Measurements from ENCODE around the gene GRIK3.

Gene GRIK3

DNA sequence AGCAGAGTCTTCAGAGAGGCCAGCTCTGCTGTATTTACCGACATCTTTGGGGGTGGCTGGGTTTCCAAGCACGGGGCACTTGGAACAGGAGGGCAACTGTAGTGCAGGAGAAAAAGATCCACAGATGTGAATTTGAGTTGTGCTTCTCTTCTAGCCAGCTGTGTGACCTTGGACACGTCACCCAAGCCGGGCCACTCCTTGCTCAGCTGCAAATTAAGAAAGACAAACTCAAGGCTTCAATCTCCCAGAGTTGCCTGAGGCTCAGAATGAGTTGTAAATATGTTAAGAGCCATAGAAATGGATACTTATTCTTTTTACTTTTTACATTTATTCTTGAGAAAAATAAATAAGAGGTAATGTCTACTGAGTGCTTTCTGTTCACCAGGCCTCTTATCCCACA lies 24.3 kb downstream of the GRIK3 start:
- ATAC-seq, result no peak

DNA sequence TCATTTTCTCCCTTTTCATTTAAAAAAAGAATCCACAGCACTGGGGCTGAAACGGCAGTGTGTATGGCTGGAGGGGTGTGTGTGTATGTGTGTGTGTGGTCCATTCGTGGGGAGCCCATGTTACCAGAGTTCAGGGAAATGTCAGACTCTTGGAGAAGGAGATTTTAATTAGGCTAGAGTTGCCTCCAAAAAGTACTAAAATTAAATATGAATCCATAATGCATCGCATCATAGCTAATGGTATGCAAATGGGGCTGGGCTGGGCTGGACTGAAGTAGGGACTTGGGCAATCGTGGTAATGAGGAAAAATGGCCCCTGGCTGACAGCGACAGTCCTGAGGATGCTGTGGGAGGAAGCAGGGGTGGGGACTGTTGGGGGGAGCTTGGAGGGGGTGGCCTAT lies 24.8 kb downstream of the GRIK3 start:
- ATAC-seq, result no peak

DNA sequence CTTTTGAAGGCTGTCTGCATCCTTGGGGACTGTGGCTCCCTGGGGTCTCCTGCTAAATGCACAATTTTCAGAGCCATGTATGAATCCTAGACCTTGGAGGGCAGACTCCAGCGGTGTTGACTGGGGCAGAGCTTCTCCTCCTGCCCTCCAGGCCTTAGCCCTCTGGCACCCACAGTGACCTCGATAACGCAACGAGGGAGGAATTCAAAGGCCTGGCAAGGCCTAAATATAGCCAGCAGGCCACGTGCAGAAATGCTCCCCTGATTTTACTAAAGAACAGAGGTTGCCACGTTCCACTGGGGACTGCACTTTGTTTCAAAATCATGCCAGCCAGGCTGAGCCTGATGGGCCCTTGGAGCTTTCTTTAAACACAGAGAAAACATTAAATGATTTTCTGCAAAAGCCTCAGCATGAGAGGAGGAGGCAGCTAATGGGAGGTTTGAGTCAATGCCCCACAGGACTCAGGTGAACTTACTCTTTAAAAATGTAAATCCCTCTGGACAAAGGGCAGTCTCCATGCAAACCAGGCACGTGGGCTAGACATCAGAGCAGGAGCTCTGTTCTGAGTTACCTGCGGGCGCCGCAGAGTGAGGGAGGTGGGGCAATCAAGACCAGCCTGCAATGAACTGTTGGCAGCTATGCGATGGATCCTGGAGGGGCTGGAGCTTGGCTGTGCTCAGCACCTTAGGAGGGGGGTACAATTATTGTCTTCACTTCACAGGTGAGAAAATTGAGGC lies 28.0 kb downstream of the GRIK3 start:
- no peak for ATAC-seq

DNA sequence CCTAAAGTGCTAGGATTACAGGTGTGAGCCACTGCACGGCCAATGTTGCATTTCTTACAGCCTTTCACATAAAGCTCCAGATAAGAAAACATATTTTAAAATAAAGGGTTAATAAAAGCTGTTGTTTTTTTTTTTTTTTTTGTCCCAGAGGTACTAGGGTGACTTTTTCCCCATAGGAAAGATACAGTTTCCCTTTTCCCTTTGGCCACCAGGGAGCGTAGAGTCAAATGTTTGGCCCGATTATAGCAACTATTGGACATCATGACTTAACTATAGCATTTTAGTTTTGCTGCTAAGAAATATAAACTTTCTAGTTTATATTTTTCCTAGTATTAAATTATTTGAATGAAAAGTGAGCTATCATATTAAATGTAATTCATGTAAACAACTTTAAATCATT lies 31.4 kb downstream of the GRIK3 start:
- ATAC-seq, result no peak

DNA sequence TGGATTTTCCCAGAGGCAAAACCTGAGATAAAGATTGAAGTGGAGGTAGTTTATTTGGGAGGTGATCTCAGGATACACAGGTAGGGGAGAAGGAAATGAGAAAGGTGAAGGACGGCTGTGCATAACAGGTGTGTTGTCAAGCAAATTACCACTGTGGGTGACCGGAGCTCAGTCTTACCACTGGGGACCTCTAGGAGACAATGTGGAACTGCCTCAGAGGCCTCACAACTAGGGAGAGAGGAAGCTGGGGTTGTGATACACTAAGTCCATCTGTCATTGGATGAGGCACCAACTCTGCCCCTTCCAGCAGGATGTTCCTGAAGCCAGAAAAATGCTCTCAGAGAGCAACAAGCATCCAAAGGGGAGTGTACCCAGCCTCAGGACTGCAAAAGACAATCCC lies 32.6 kb downstream of the GRIK3 start:
- no peak for ATAC-seq

DNA sequence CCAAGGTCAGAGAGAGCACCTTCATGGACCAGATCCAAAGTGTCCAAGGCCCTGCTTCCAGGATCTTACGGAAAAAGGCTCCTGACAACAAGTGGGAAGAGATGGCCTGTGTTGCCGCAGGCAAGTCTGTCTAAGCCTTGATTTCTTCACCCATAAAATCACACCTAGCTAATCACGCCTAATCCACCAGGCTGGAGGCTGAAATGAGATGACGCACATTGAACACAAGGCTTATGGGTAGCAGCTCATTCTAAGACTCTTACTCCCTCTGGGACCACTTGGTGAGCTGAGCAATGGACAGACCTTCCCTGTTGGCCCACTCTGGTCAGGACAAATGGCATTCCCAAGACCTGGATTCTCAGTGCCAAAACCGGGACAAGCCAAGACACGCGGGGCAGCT lies 38.2 kb downstream of the GRIK3 start:
- ATAC-seq, result no peak

DNA sequence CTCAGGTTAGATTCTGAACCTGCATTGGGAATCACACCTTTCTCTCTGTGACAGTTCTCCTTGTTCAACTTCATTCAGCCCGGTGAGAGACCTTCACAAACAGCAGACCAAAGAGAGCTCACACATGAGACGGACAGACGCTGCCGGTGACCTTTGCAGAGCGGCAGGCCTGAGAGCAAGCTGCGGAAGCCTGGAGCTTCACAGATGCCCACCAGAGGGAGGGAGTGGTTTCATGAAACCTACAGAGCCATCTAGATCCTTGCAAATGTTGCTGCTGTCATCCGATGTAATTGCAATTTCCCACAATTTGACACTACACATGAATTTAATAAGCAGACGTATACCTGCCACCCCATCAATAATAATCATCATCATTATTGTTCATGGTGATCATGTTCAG lies 39.4 kb downstream of the GRIK3 start:
- ATAC-seq, result no peak

DNA sequence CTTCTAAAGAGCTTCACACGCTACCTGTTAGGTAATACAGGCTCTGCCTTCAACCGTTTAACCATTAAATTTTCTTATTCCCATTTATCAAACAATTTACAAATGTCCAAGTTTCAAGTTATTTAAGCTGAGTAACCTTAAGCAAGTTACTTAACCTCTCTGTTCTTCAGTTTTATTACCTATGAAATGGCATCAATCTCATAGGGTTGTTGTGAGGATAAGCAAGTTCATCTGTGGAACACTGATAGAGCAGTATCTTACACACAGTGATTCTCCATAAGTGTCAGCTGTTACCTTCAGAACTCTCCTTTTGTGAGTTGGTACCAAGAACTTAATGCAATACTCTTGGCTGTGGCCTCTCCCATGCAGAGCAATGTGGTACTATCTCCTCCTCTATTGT lies 40.0 kb downstream of the GRIK3 start:
- no peak for ATAC-seq

DNA sequence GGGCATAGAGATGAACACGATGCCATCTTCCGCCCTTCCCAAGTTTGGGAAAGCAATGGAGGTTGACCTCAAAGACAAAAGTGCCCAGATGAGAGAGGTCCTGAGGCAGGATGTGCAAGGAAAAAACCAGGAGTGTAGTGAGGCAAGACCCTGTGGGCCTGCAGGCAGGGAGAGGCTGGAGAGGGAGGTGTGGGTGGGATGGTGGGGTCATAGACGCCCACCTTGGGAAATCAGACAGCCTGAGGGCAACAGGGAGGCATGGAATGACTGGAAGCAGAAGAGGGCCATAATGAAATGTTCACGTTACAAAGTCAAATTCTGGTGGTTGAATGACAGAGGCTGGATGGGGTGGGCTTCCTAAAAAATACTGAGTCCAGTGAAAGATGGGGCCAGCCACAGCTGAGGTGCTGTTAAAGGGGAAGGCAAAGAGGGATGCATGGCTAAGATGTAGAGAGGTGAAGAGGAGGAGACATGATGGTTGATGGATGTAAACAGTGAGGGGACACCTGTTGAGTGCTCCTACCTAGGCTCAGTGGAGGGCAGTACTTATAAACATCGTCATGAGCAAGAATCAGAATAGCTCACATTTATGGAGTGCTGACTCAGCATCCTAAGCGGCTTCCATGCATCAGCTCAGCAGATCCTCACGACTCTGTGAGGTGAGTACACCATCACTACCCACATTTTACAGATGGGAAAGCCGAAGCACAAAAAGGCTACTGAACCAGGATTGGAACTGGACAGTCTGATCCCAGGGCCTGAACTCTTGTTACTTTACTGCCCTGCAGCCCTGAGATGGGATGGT lies 42.0 kb downstream of the GRIK3 start:
- ATAC-seq, result no peak

DNA sequence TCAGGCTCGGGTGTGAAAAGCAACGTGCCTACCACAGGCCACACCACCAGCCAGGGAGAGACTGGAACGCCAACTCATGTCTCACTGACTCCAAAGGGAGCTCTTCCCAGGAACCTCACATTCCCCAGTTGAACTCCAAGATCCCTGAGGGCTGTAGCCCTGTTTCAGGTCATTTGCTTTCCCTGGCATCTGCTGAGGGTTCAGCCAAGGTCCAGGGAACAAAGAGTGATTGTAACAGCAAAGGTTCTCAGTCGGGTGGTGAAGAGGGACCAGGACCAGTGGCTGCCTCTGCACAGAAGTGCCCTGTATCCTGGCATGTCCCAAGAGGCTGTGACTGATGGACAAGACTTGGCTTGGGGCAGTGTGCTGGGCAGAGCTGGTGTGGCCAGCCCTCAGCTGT lies 42.8 kb downstream of the GRIK3 start:
- no peak for ATAC-seq

DNA sequence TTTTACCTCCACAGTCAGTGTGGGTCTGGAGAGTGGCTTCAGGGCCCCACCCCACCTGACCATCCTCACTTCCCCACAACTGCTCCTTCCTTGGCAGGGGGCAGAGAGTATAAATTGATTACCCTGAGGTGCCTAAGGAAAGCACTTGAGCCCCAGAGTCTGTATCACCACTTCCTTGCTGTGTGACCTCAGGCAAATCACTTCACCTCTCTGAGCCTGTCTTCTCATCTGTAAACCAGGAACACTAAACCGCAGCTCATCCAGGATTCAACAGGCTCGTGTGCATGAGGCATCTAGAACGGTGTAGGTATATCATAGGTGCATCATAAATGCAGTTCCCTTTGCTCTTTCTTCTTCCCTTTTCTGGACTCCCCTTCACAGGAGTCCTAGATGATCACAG lies 43.4 kb downstream of the GRIK3 start:
- no peak for ATAC-seq

DNA sequence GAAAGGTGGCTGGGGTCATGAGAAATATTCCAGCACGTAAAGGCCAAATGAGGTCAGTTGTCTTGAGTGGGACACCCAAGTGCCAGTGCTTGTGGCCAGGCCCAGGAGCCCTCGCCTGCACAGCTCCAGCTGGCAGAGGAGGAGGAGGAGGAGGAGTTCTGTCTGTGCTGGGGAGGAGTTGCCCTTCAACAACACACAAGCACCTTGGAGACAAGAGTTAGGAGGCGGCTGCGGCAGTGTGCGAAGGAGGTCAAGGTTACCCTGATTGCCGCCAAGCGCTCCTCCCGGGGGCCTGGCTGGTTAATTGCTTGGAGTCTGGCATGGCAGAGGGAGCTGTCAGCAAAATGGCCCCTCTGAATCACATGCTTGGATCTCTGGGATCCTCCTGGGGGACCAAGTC lies 45.1 kb downstream of the GRIK3 start:
- no peak for ATAC-seq

DNA sequence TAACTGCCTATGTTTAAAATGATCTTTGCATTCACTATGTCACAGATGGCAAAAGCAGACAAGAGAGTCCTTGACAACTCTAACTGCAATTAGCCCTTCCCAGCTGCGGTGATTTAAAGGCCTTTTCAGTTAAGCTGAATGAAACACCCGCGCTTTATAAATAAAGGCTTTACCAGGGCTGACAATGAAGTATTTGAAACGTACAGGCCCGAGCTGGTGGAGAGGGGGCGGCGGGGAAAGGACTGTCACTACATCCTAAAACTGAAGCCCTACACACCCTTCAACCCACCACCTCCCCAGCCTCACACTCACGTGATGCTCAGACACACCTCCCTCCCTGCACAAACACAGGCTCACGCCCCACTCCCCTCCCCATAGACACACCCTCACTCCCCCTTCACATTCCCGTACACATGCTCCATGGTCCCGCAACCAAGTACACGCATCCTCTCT lies 45.5 kb downstream of the GRIK3 start:
- ATAC-seq, result no peak

DNA sequence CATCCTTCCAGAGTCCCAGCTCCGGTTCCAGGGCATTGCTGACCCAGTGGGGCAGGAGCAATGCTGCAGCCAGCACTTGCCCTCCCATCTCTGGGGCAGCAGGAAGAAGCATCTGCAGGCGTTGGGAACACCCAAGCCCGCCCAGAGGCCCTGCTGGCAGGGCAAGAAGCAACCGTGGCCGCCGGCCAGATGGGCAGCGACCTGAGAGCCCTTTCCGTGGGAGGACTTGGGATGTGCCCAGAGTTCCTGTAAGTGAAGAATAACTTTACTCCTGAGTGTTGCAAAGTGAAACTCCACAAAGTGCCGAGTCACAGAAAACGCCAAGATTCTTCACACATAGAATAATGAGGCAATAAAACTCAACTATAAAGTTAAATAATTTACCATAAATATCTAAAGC lies 46.0 kb downstream of the GRIK3 start:
- no peak for ATAC-seq

DNA sequence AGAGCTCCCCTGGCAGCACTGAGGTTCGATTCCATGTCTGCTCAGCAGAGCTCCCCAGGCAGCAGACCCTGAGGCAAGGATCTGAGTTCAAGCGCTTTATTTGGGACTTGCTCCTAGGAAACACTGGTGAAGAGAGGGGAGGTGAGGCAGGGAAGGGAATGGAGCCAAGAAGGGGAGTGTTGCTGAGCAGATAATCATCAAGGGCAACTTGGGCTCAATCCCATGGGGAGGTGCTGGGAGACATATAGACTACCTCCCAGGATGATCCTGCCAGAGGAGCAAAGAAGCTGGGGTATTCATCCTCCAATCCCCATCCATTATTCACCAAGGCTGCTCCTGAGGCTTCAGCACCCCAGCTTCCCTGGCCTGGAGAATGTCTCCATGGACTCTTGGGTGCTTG lies 47.0 kb downstream of the GRIK3 start:
- no peak for ATAC-seq

DNA sequence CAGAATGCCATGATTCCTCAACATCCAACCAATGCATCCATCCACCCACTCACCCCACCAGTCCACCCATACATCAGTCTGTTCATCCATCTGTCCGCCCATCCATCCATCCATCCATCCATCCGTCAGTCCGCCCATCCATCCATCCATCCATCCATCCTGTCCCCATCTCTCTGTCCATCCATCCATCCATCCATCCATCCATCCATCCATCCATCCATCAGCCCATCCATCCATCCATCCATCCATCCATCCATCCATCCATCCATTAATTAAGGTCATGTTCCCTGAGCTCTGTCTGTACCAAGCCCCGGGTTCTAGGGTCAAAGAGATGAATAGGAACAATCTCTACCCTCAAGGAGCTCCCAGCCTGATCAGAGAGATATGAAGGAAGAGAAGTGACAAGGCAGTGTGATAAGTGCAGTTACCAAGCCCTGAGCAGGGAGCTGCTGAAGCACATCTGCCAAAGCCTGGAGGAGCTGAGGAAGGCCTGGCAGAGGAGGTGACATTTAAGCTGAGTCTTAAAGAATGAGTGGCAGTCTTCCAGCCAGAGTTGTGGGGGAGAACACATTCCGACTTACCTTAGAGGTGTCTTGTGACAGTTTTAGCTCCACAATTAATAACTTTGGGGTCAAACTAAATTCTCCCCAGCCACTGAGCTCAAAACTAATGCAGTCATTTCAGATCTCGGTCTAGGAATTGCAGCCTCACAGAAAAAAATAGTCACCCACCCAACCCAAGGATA lies 47.9 kb downstream of the GRIK3 start:
- no peak for ATAC-seq

DNA sequence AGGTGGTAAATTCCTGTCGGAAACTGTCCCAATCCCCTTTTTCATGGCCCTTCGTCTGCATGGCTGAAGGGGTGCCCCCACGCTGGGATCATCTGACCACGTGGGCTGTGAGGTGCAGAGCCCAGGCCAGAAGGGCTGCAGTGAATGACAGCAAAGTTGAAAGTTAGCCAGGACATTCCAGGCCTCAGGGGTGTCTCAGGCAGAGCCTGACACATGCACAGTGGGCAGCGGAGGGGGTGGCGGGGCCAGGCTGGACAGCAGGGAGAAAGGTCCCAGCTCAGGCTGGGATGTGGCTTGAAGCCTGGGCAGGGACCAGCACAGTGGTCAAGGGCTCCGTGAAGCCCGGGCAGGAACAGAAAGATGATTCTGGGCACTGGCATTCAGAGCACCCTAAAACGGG lies 49.6 kb downstream of the GRIK3 start:
- no peak for ATAC-seq

DNA sequence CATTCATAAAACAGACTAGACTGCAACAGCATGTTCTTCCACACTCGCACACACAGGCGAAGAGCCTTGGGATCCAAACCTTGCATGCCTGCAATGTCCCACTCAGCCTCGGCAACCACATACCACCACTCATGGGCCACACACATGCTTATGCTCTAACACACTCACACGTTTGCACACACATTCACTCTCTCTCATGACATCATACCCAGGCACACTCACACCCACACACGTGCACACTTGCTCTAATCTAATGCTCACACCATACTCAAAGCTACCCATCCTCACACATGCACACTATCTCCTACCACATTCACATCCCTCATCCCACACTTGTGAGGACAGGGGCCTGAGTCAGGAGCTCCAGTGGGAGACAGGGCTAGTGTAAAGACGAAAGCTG lies 50.3 kb downstream of the GRIK3 start:
- ATAC-seq, result no peak

DNA sequence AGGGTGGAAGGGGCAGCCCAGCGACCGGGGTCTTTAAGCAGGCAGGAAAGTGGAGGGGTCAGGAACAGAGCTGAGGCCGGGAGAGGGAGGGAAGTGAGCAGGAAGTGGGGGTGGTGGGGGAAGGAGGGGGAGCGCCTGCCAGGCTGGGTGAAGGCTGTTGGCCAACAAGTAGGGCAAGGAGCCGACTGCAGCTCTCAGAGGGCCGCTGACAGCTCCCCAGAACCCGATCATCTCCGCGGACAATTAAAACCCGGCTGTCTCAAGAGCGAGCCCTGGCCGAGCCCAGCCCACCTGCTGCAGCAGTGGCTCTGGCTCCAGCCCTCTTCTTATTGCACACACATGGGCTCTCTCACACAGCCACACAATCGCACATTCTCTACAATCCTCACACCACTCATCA lies 51.6 kb downstream of the GRIK3 start:
- ATAC-seq, result no peak

DNA sequence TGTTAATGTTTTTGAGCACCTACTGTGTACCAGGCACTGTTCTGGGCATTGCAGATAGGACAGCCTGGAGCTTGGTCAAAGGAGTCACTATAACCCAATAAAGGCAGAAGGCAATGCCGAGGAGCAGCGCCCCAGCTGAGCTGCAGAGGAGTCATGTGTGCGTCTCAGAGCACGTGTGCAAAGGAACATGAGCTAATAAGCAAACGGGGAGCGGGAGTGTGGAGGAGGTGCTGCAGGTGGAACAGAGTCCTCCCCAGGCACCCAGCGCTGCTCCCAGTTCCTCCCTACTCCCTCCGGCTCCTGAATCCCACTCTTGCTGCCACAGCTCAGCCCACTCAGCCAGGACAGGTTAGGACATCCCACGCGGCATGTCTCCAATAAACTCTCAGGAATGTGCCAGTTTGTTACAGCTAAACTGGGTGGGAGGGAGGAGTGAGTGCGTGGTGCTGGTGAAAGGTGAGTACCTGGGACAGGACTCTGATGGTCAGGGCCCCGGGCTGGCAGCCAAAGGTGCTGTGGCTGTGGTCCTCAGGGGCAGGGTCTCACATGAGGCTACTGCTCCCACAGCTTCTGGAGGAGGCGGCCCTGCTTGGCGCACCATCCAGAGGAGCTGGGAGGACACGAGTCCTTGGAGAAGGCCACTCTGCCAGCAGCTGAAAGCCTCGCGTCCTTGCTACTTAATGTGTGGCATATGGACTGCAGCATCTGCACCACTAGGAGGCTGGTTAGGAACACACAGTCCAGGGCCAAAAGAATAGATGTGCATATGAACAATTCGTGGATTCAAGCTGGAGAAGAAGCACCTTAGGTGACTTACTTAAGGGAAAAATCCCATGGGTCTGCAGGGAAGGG lies 52.3 kb downstream of the GRIK3 start:
- ATAC-seq, result no peak

DNA sequence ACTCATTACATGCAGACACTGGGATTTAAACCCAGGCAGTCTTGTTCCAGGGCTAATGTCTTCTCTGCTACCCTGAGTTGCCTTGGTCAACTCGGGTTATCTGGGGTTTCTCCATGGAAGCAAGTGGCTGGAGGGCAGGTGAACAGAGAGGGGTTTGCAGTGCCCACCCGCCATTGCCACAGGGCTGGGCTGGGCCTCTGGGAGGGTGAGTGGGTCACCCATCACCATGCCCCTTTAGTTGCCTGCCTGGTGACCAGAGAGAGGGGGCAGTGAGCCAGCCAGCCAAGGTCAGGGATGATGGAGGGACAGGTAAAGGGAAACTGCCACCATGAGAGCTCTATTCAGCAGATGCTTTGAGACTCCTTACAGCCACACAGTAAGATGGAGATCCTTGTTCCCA lies 53.2 kb downstream of the GRIK3 start:
- ATAC-seq, result no peak

DNA sequence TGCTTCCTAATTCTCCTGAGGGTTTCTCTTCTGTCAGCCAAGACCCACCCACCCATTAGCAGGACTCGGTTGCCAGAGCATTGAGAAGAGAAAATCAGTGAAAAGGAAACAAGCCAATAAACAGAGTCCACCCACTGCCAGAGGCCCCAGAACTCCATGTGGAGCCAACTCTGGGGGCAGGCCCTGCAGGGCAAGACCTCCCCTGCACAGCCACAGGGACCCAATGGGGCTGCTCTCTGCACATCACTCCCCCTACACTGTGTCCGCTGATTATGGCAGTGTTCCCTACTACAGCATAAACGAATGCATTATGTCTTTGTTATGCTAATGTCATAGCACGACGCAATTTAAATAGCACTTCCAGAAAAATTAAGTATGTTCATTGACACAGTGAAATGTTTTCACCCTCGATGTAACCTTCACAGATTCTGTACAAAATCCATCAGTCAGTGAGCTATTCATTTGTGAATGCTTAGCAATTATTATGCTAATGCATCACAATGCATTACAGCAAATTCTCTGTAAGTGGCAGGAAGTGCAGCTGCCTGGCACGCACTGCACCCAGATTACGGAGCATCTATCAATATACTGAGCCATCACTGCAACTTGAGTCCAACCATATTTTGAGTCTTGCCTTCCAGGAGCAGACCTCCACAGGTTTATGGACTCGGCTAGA lies 56.4 kb downstream of the GRIK3 start:
- ATAC-seq, result no peak
